Hepatocyte (in vitro differentiated cells): ENCODE results near the gene PARP2. TPM values are rescaled to one million over a fixed set of nuclear protein-coding genes. Genes with fewer than 3 reads are reported as not detected.
A peak's percentile ranks its signal among the peaks of the same experiment; 100 is the strongest.
"Not testable (repeated sequence)": the region's sequence is repeated elsewhere in the genome, so short reads cannot be mapped to it uniquely, and the experiment has no call there.

Experiments used
- DNase-seq: peaks from one replicate; pipeline ENCODE4 v3.0.0-alpha.2; 2016; ENCODE audit warnings: low spot score
- H2AFZ ChIP-seq: fragments of 200-600 bp; sonication (generic); 2 replicates; pipeline ENCODE4 v1.6.0; 2016; ENCODE audit warnings: antibody characterized with exemption, mild to moderate bottlenecking
- H3K27ac ChIP-seq: fragments of 200-600 bp; sonication (generic); 2 replicates; pipeline ENCODE4 v1.5.1; 2016; ENCODE audit warnings: mild to moderate bottlenecking
- H3K27me3 ChIP-seq: fragments of 200-600 bp; sonication (generic); 2 replicates; pipeline ENCODE4 v1.6.1; 2016
- H3K36me3 ChIP-seq: fragments of 200-600 bp; sonication (generic); replicated peaks from 2 replicates; pipeline ENCODE4 v1.5.1; 2016; ENCODE audit warnings: low read depth; ENCODE audit not compliant: insufficient read depth
- H3K4me1 ChIP-seq: fragments of 200-600 bp; sonication (generic); 2 replicates; pipeline ENCODE4 v1.5.1; 2016; ENCODE audit warnings: mild to moderate bottlenecking, moderate library complexity; ENCODE audit not compliant: insufficient read depth
- H3K4me2 ChIP-seq: fragments of 200-600 bp; sonication (generic); 2 replicates; pipeline ENCODE4 v1.6.0; 2016
- H3K4me3 ChIP-seq: fragments of 200-600 bp; sonication (generic); 2 replicates; pipeline ENCODE4 v1.5.1; 2016; ENCODE audit warnings: mild to moderate bottlenecking
- H3K79me2 ChIP-seq: fragments of 200-600 bp; sonication (generic); 2 replicates; pipeline ENCODE4 v1.6.0; 2017; ENCODE audit warnings: mild to moderate bottlenecking
- H3K9me2 ChIP-seq: fragments of 200-600 bp; sonication (generic); replicated peaks from 2 replicates; pipeline ENCODE4 v1.6.0; 2017; ENCODE audit warnings: mild to moderate bottlenecking; ENCODE audit not compliant: insufficient read depth
- H3K9me3 ChIP-seq: fragments of 200-600 bp; sonication (generic); 2 replicates; pipeline ENCODE4 v1.5.1; 2016; ENCODE audit warnings: low read depth, mild to moderate bottlenecking
- H4K20me1 ChIP-seq: fragments of 200-600 bp; sonication (generic); 2 replicates; pipeline ENCODE4 v1.6.0; 2016; ENCODE audit warnings: mild to moderate bottlenecking; ENCODE audit not compliant: insufficient read depth, poor library complexity, severe bottlenecking
- EZH2 ChIP-seq: fragments of 200-600 bp; sonication (generic); IDR thresholded peaks from 2 replicates; pipeline ENCODE4 v1.6.1; 2016; ENCODE audit warnings: antibody characterized with exemption, mild to moderate bottlenecking, borderline replicate concordance
- EZH2phosphoT487 ChIP-seq: fragments of 200-600 bp; sonication (generic); IDR thresholded peaks from one replicate; pipeline ENCODE4 v1.6.1; 2018; ENCODE audit warnings: antibody characterized with exemption, mild to moderate bottlenecking, low read depth, moderate library complexity; ENCODE audit not compliant: unreplicated experiment, severe bottlenecking
- WGBS: methylation state at CpG from one replicate; pipeline ENCODE4 v1.1.6; 2016; ENCODE audit warnings: low lambda C conversion rate; ENCODE audit errors: missing lambda C conversion rate; 5-methylcytosine and 5-hydroxymethylcytosine counted together
- polyA plus RNA-seq: library from polyadenylated mRNA; unstranded; fragments of >200 nt; fragmentation: Nextera tagmentation; extraction: Ambion mirVana; gene quantifications from 2 replicates; pipeline ENCODE4 v1.2.1, GENCODE V29; 2016
- total RNA-seq: library from RNA; depleted of rRNA; stranded (reverse); fragments of >200 nt; gene quantifications from 2 replicates; pipeline ENCODE4 v1.2.3, GENCODE V29; 2014
- TF ChIP-seq, protein P1 (sequence below): fragments of 200-600 bp; sonication (generic); IDR thresholded peaks from 2 replicates; pipeline ENCODE4 v1.5.1; 2016; ENCODE audit warnings: antibody characterized with exemption, mild to moderate bottlenecking; ENCODE audit not compliant: poor library complexity

PARP2 gene
- total and polyA plus RNA-seq, 2 experiments from 2014 or later = 13.9 to 23.4 TPM

DNA sequence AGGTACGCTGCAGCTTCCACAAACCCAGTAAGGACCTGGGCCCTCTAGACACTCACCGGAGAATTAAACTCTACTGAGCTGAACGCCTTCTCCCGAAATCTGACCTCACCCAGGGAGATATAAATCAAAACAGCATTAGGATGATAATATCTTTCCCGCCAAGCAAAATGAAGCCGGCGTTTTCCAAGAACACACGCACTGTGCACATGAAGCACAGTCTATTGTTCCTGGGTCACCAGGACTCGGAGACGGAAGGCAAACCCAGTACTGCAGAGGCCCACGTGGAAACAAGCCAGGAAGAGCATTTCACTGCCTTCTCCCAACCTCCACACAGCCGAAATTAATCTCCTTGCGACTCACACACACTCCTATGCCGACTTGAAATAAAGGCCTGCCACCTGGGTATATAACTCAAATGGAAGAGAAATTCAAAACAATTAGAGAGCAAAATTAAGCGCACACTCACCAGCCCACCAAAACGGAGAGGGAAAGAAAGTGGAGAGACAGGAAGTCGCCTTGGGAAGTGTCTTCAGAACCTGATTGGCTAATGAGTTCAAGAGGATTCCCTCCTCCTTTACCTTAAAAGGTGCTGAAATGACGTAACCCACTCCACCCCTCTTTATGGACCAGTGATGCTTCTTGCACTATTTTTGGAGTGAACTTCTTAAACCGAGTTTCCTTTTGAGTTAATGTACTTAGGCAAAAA, 10.5 kb upstream of the PARP2 start, which contains the start of gene CCNB1IP1:
CCNB1IP1 (minus strand) TSS at position 492 of the 706 bp plus-strand sequence. CDS start 16,756 bp downstream, outside the sequence.
- TF ChIP-seq EZH2phosphoT487 = no peak
- TF ChIP-seq, protein P1, sequence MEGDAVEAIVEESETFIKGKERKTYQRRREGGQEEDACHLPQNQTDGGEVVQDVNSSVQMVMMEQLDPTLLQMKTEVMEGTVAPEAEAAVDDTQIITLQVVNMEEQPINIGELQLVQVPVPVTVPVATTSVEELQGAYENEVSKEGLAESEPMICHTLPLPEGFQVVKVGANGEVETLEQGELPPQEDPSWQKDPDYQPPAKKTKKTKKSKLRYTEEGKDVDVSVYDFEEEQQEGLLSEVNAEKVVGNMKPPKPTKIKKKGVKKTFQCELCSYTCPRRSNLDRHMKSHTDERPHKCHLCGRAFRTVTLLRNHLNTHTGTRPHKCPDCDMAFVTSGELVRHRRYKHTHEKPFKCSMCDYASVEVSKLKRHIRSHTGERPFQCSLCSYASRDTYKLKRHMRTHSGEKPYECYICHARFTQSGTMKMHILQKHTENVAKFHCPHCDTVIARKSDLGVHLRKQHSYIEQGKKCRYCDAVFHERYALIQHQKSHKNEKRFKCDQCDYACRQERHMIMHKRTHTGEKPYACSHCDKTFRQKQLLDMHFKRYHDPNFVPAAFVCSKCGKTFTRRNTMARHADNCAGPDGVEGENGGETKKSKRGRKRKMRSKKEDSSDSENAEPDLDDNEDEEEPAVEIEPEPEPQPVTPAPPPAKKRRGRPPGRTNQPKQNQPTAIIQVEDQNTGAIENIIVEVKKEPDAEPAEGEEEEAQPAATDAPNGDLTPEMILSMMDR = no peak
- no peak for TF ChIP-seq EZH2
- Histone ChIP-seq H3K9me3 (no peaks in the 10 kb centered on the region), H3K79me2 (peaks cover 42% of the 10 kb centered on the region), H3K27ac (peak within 1 kb of the TSS; percentile 89), H3K4me3 (peak within 1 kb of the TSS; percentile 67), H4K20me1 (no peaks in the 10 kb centered on the region), H3K36me3 (no peaks in the 10 kb centered on the region), H3K9me2 (no peaks in the 10 kb centered on the region), H3K4me2 (peak within 1 kb of the TSS; percentile 79), H3K27me3 (no peaks in the 10 kb centered on the region), H2AFZ (peak within 1 kb of the TSS; percentile 40), H3K4me1 (peaks cover 4% of the 10 kb centered on the region)
- 1% methylated on average over 19 of the region's 19 CpGs for WGBS
- DNase-seq = peak; percentile 90

DNA sequence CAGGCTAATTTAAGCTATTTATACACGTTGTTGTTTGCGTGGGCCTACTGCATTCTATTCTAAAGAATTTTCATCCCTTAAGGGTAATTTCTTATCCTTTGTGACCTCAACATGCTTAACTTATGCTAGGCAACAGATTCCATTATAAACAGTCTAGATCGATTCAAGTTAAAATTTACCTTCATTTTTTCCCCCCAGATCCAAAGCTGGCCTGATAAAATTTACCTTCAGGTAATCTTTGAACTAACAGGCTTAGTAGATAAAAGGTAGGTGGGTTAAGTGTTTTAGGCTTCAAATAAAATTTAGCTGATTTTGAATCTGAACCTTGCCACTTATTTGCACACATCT, 10.0 kb upstream of the PARP2 start:
- H3K9me2 ChIP-seq = no peaks in the 10 kb centered on the region
- H3K9me3 ChIP-seq = no peaks in the 10 kb centered on the region
- no peaks in the 10 kb centered on the region for H3K36me3 ChIP-seq
- H4K20me1 ChIP-seq = no peaks in the 10 kb centered on the region
- H2AFZ ChIP-seq = peak overlapping the region; percentile 31
- peaks cover 37% of the 10 kb centered on the region for H3K79me2 ChIP-seq
- H3K4me3 ChIP-seq = no peak overlapping the region
- peaks cover 4% of the 10 kb centered on the region for H3K4me1 ChIP-seq
- TF ChIP-seq, protein P1 = no peak
- no peak for TF ChIP-seq EZH2phosphoT487
- no peak for TF ChIP-seq EZH2
- H3K4me2 ChIP-seq = peak overlapping the region; percentile 79
- no peaks in the 10 kb centered on the region for H3K27me3 ChIP-seq
- no peak for DNase-seq
- 14% methylated on average over 3 of the region's 3 CpGs for WGBS
- H3K27ac ChIP-seq = peak overlapping the region; percentile 89

DNA sequence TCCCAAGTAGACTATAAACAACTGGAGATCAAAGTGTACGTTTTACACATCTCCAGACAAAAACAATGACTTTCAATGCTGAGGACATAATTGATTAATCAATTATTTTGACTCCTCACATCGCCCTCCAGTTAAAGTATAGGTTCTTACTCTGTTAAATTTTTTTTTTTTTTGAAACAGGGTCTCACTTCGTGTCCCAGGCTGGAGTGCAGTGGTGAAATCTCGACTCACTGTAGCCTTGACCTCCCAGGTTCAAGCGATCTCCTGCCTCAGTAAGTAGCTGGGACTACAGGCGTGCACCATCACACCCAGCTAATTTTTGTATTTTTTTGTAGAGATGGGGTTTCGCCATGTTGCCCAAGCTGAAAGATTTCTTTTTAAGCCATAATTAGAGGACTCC, 9.4 kb upstream of the PARP2 start:
- no peaks in the 10 kb centered on the region for H3K9me2 ChIP-seq
- no peaks in the 10 kb centered on the region for H3K9me3 ChIP-seq
- peaks cover 32% of the 10 kb centered on the region for H3K79me2 ChIP-seq
- H3K4me1 ChIP-seq = peaks cover 4% of the 10 kb centered on the region
- WGBS = 68% methylated on average over 7 of the region's 7 CpGs
- H3K4me3 ChIP-seq = no peak overlapping the region
- H3K27me3 ChIP-seq = no peaks in the 10 kb centered on the region
- peak overlapping the region; percentile 89 for H3K27ac ChIP-seq
- H3K4me2 ChIP-seq = peak overlapping the region; percentile 79
- TF ChIP-seq, protein P1 = no peak
- no peak for TF ChIP-seq EZH2phosphoT487
- no peak for TF ChIP-seq EZH2
- H3K36me3 ChIP-seq = no peaks in the 10 kb centered on the region
- no peak for DNase-seq
- no peaks in the 10 kb centered on the region for H4K20me1 ChIP-seq
- H2AFZ ChIP-seq = no peak overlapping the region

DNA sequence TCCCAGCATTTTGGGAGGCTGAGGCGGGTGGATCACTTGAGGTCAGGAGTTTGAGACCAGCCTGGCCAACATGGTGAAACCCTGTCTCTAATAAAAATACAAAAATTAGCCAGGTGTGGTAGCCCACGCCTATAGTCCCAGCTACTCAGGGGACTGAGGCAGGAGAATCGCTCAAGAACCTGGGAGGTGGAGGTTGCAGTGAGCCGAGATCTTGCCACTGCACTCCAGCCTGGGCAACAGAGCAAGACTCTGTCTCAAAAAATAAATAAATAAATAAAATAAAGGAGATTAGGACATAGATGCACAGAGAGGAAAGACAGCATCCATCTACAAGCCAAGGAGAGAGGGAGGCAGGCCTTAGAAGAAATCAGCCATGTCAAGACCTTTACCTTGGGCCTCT, 2.4 kb upstream of the PARP2 start:
- not testable (repeated sequence) for H4K20me1 ChIP-seq, H3K9me2 ChIP-seq, H2AFZ ChIP-seq, H3K27me3 ChIP-seq, H3K4me2 ChIP-seq, H3K79me2 ChIP-seq, H3K4me3 ChIP-seq, H3K4me1 ChIP-seq, H3K27ac ChIP-seq, H3K9me3 ChIP-seq, DNase-seq, H3K36me3 ChIP-seq
- WGBS = 100% methylated on average over 4 of the region's 4 CpGs
